Stimulated activated CD4-positive, alpha-beta T cell treated with anti-CD3 and anti-CD28 coated beads, Interleukin-12 subunit alpha, Interleukin-12 subunit beta, amount 100 ng/mL, for 4 hours (primary cell): ENCODE data around the gene CAMSAP3.

Experiments used
- DNase-seq: peaks from one replicate; pipeline ENCODE4 v3.0.0-alpha.2; 2020

Gene CAMSAP3

GRCh38 chr19:7612282-7613274 is 16.9 kb downstream of the CAMSAP3 start:
- no peak for DNase-seq

- no peak for DNase-seq
These were observed 19.4 kb downstream of the CAMSAP3 start for GRCh38 chr19:7614859-7615741.

GRCh38 chr19:7617172-7617571 is 21.5 kb downstream of the CAMSAP3 start:
- no peak for DNase-seq

- DNase-seq: no peak
These were observed 22.1 kb downstream of the CAMSAP3 start for GRCh38 chr19:7617735-7618134.

GRCh38 chr19:7618348-7618747 is 22.7 kb downstream of the CAMSAP3 start:
- DNase-seq: no peak

- DNase-seq: no peak
These were observed 23.3 kb downstream of the CAMSAP3 start for GRCh38 chr19:7618771-7619510.

GRCh38 chr19:7619671-7620441 is 24.2 kb downstream of the CAMSAP3 start:
- DNase-seq: no peak

- no peak for DNase-seq
These were observed 25.1 kb downstream of the CAMSAP3 start for GRCh38 chr19:7620442-7621412.

- no peak for DNase-seq
These were observed 27.4 kb downstream of the CAMSAP3 start for GRCh38 chr19:7622933-7623685.

GRCh38 chr19:7623725-7624603 is 28.3 kb downstream of the CAMSAP3 start:
- DNase-seq: no peak

- DNase-seq: no peak
These were observed 29.1 kb downstream of the CAMSAP3 start for GRCh38 chr19:7624810-7625209.

GRCh38 chr19:7625763-7626372 is 30.2 kb downstream of the CAMSAP3 start:
- no peak for DNase-seq

- DNase-seq: no peak
These were observed 31.5 kb downstream of the CAMSAP3 start for GRCh38 chr19:7627166-7627565.

- no peak for DNase-seq
These were observed 33.1 kb downstream of the CAMSAP3 start for GRCh38 chr19:7628589-7629311.

GRCh38 chr19:7629347-7630054 is 33.8 kb downstream of the CAMSAP3 start, which contains the start of the genes PET100 and XAB2:
Gene PET100 (plus strand): TSS chr19:7629793. CDS start chr19:7629834, 41 bp downstream.
Gene XAB2 (minus strand): TSS chr19:7629545. CDS start chr19:7629527, 18 bp downstream.
- DNase-seq: peak; percentile 85

GRCh38 chr19:7631577-7631976 is 35.9 kb downstream of the CAMSAP3 start:
- DNase-seq: no peak
